Lung (tissue), 12 donors: ENCODE measurements around the gene GPI. TPM values are rescaled to one million over a fixed set of nuclear protein-coding genes. Genes with fewer than 3 reads are reported as not detected.

ENCODE experiments used
- ATAC-seq: fragments of 200-7000 bp; cut with Tn5 transposase; one replicate; pipeline ENCODE4 v1.9.1; 2020; ENCODE audit warnings: moderate number of reproducible peaks; ENCODE audit not compliant: insufficient read depth, low FRiP score
- DNase-seq, 3 donors: peaks; one replicate each; pipeline ENCODE4 v3.0.0-alpha.2; 2013 to 2017
- H3K27ac ChIP-seq, 2 donors: one replicate each; pipeline ENCODE4 v1.5.1; 2013; ENCODE audit warnings: mild to moderate bottlenecking in 2 of 2, moderate library complexity in 2 of 2, control low read depth in 1 of 2, inconsistent platforms in 1 of 2, low read depth in 1 of 2, low read length in 1 of 2
- H3K27me3 ChIP-seq, 3 donors: one replicate each; pipeline ENCODE4 v1.5.1; 2013; ENCODE audit warnings: low read length in 2 of 3; ENCODE audit not compliant: control insufficient read depth in 3 of 3, insufficient read depth in 3 of 3
- H3K36me3 ChIP-seq, 4 donors: one replicate each; pipeline ENCODE4 v1.5.1; 2013; ENCODE audit warnings: low read length in 4 of 4, mild to moderate bottlenecking in 1 of 4, moderate library complexity in 1 of 4; ENCODE audit not compliant: control insufficient read depth in 4 of 4, insufficient read depth in 4 of 4
- H3K4me1 ChIP-seq, 5 donors: one replicate each; pipeline ENCODE4 v1.5.1; 2013; ENCODE audit warnings: low read length in 5 of 5, mild to moderate bottlenecking in 2 of 5, moderate library complexity in 1 of 5; ENCODE audit not compliant: control insufficient read depth in 5 of 5, insufficient read depth in 5 of 5
- H3K4me3 ChIP-seq: one replicate; pipeline ENCODE4 v1.5.1; 2013; ENCODE audit warnings: mild to moderate bottlenecking, control low read depth, moderate library complexity
- H3K9ac ChIP-seq, 2 donors: one replicate each; pipeline ENCODE4 v1.5.1; 2013; ENCODE audit warnings: low read length in 2 of 2, control low read depth in 1 of 2; ENCODE audit not compliant: insufficient read depth in 1 of 2
- H3K9me3 ChIP-seq, 4 donors: one replicate each; pipeline ENCODE4 v1.5.1; 2013; ENCODE audit warnings: low read length in 3 of 4, mild to moderate bottlenecking in 1 of 4, moderate library complexity in 1 of 4; ENCODE audit not compliant: control insufficient read depth in 4 of 4, insufficient read depth in 3 of 4
- CTCF ChIP-seq: IDR thresholded peaks from 2 replicates; pipeline ENCODE4 v1.5.1; 2012; ENCODE audit warnings: mild to moderate bottlenecking; ENCODE audit errors: control extremely low read depth, extremely low read depth
- WGBS, 2 donors: extraction: QIAGEN DNeasy Blood & Tissue Kit; methylation state at CpG; one replicate each; pipeline ENCODE4 v1.1.7; 2013; 5-methylcytosine and 5-hydroxymethylcytosine counted together
- polyA plus RNA-seq, 2 donors: library from polyadenylated mRNA; stranded (reverse); fragments of 200-250 nt; gene quantifications; one replicate each; pipeline ENCODE4 v1.2.1, GENCODE V29; 2013
- total RNA-seq, 2 donors: library from RNA; depleted of rRNA in 1 of 2; stranded (reverse); fragments of >200 nt in 1 of 2; gene quantifications; one replicate each; pipeline ENCODE4 v1.2.1, GENCODE V29; 2014 to 2021
- donor health status: control.
- donor health status: control.
- donor health status: Bipolar disorder and iron deficiency.
- donor health status: healthy.
- donor health status: DM: yes; HTN: yes; CAD: no.

The GPI gene
- total and polyA plus RNA-seq, 4 donors, result 79.8 to 225 (median 121) TPM

GRCh38 chr19:34321735-34322134 lies 43.3 kb upstream of the GPI start:
- no peak overlapping the region for H3K27ac ChIP-seq
- H3K9ac ChIP-seq, result no peak overlapping the region
- ATAC-seq (no peak), DNase-seq (no peak)
- H3K27me3 ChIP-seq, result no peaks in the 10 kb centered on the region
- TF ChIP-seq CTCF, result no peak
- no peak overlapping the region for H3K4me3 ChIP-seq
- no peaks in the 10 kb centered on the region for H3K9me3 ChIP-seq
- peaks cover 3 to 29% (median 18%) of the 10 kb centered on the region in 5 donors for H3K4me1 ChIP-seq
- WGBS, 2 donors, result 95 to 96% methylated on average over 6 of the region's 6 CpGs
- H3K36me3 ChIP-seq, result peaks cover 5 to 21% (median 13%) of the 10 kb centered on the region in 4 donors

GRCh38 chr19:34323433-34324204 lies 41.4 kb upstream of the GPI start:
- WGBS, 2 donors, result 93 to 94% methylated on average over 7 of the region's 7 CpGs
- Histone ChIP-seq H3K4me3 (no peak overlapping the region), H3K36me3 (peaks cover 5 to 27% (median 15%) of the 10 kb centered on the region in 4 donors), H3K4me1 (peaks cover 3 to 23% (median 10%) of the 10 kb centered on the region in 5 donors), H3K9me3 (no peaks in the 10 kb centered on the region), H3K27ac (no peak overlapping the region), H3K9ac (no peak overlapping the region), H3K27me3 (no peaks in the 10 kb centered on the region)
- ATAC-seq (no peak), DNase-seq (no peak)
- TF ChIP-seq CTCF, result no peak

GRCh38 chr19:34324320-34324719 lies 40.7 kb upstream of the GPI start:
- no peak overlapping the region for H3K4me3 ChIP-seq
- 96% methylated on average over 3 of the region's 3 CpGs for WGBS, 2 donors
- peaks cover 3 to 23% (median 10%) of the 10 kb centered on the region in 5 donors for H3K4me1 ChIP-seq
- no peak overlapping the region for H3K27ac ChIP-seq
- DNase-seq (no peak), ATAC-seq (no peak)
- H3K9ac ChIP-seq, result no peak overlapping the region
- no peaks in the 10 kb centered on the region for H3K27me3 ChIP-seq
- TF ChIP-seq CTCF, result no peak
- no peaks in the 10 kb centered on the region for H3K9me3 ChIP-seq
- H3K36me3 ChIP-seq, result peaks cover 5 to 29% (median 16%) of the 10 kb centered on the region in 4 donors
